Type B pancreatic cell (in vitro differentiated cells): ENCODE data around the gene RAMAC. TPM values are rescaled to one million over a fixed set of nuclear protein-coding genes. Genes with fewer than 3 reads are reported as not detected.
"Not testable (repeated sequence)": the region's sequence is repeated elsewhere in the genome, so short reads cannot be mapped to it uniquely, and the experiment has no call there.

ENCODE experiments used
- DNase-seq: peaks from one replicate; pipeline ENCODE4 v3.0.0; 2021; ENCODE audit warnings: mixed read lengths; ENCODE audit not compliant: unreplicated experiment; ENCODE audit errors: extremely low spot score
- H3K27ac Mint-ChIP-seq: 2 replicates; pipeline ENCODE4 v1.8.0; 2021; ENCODE audit warnings: mild to moderate bottlenecking, mixed read lengths
- H3K27me3 Mint-ChIP-seq: 2 replicates; pipeline ENCODE4 v1.8.0; 2021; ENCODE audit warnings: mixed read lengths
- H3K36me3 Mint-ChIP-seq: 2 replicates; pipeline ENCODE4 v1.8.0; 2021; ENCODE audit warnings: mixed read lengths
- H3K4me1 Mint-ChIP-seq: one replicate; pipeline ENCODE4 v1.8.0; 2021; ENCODE audit warnings: mixed read lengths; ENCODE audit not compliant: unreplicated experiment
- H3K4me3 Mint-ChIP-seq: 2 replicates; pipeline ENCODE4 v1.8.0; 2021; ENCODE audit warnings: mild to moderate bottlenecking, mixed read lengths
- H3K9me3 Mint-ChIP-seq: 2 replicates; pipeline ENCODE4 v1.8.0; 2021; ENCODE audit warnings: mixed read lengths
- CTCF ChIP-seq: fragments of 200-600 bp; sonication (generic); conservative IDR thresholded peaks from 2 replicates; pipeline ENCODE4 v1.5.0; 2021; ENCODE audit warnings: antibody characterized with exemption, mild to moderate bottlenecking
- long read RNA-seq: library from polyadenylated mRNA; unstranded; transcript quantifications from one replicate; pipeline ENCODE4 v2.0.0, GENCODE V29; 2020
- total RNA-seq: library from RNA; stranded (reverse); gene quantifications from 2 replicates; pipeline ENCODE4 v1.2.1, GENCODE V29; 2021; ENCODE audit warnings: low replicate concordance

Gene RAMAC
- 31.1 and 46.1 TPM in 2 replicates for total RNA-seq
- long read RNA-seq, transcript RAMAC-201 (4 exons, 1,568 nt), result major isoform, 145 of 151 reads
- long read RNA-seq, partial matches to known transcripts, result 1 of 151 reads
- long read RNA-seq, other reads (novel, unspliced or antisense), result 5 of 151 reads

- peak within 1 kb of the TSS; percentile 100 for H3K4me3 Mint-ChIP-seq
- no peak for TF ChIP-seq CTCF
- H3K4me1 Mint-ChIP-seq, result peaks cover 18% of the 10 kb centered on the region
Observed at GRCh38 chr15:82985688-82986441, at the start of gene RAMAC. Gene RAMAC, plus strand, starts transcription at chr15:82986210. Its CDS starts 2,809 bp downstream, at chr15:82989019.

GRCh38 chr15:82936966-82937711, 48.9 kb upstream of the RAMAC start:
- Mint-ChIP-seq H3K36me3 (no peaks in the 10 kb centered on the region), H3K27me3 (no peaks in the 10 kb centered on the region), H3K27ac (peak overlapping the region; percentile 69), H3K9me3 (no peaks in the 10 kb centered on the region), H3K4me3 (no peak overlapping the region), H3K4me1 (peaks cover 13% of the 10 kb centered on the region)
- no peak for DNase-seq
- TF ChIP-seq CTCF, result no peak

More at GRCh38 chr15:82985688-82986441, at the start of gene RAMAC:
- Mint-ChIP-seq H3K9me3 (no peaks in the 10 kb centered on the region), H3K27ac (peak within 1 kb of the TSS; percentile 96), H3K36me3 (peaks cover 10% of the 10 kb centered on the region), H3K27me3 (no peaks in the 10 kb centered on the region)
- DNase-seq, result peak; percentile 85

DNA sequence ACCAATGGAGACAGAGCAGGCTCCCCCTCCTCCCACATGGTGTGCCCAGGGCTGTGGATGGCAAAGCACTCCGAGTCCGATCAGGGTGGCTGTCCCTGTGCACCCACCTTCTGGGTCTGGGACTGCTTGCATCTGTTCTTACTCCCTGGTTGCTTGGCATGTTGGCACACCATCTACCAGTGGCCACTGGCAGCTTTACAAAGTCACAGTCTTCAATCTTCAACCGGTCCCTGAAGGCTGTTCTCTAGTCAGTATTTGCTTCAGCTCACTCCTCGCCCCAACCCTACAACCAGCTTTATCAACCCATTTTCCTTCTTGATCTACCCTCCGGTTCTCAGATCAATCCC, 48.3 kb upstream of the RAMAC start:
- no peak overlapping the region for H3K27ac Mint-ChIP-seq
- no peak for TF ChIP-seq CTCF
- DNase-seq, result no peak
- H3K4me1 Mint-ChIP-seq, result peaks cover 13% of the 10 kb centered on the region
- no peak overlapping the region for H3K4me3 Mint-ChIP-seq
- no peaks in the 10 kb centered on the region for H3K36me3 Mint-ChIP-seq
- H3K9me3 Mint-ChIP-seq, result no peaks in the 10 kb centered on the region
- H3K27me3 Mint-ChIP-seq, result no peaks in the 10 kb centered on the region

DNA sequence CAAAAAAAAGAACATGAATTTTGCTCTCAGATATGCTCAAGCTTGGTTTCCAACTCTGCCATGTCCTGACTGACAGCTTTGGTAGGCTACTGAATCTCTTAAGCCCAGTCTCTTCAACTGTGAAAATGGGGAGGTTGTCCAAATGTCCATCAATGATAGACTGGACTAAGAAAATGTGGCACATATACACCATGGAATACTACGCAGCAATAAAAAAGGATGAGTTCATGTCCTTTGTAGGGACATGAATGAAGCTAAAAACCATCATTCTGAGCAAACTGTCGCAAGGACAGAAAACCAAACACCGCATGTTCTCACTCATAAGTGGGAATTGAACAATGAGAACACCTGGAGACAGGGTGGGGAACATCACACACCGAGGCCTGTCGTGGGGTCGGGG, 46.3 kb upstream of the RAMAC start:
- not testable (repeated sequence) for H3K9me3 Mint-ChIP-seq

GRCh38 chr15:82942691-82943090, 43.3 kb upstream of the RAMAC start:
- Mint-ChIP-seq H3K9me3 (no peaks in the 10 kb centered on the region), H3K27me3 (no peaks in the 10 kb centered on the region), H3K27ac (no peak overlapping the region), H3K36me3 (no peaks in the 10 kb centered on the region), H3K4me1 (no peaks in the 10 kb centered on the region), H3K4me3 (no peak overlapping the region)
- no peak for DNase-seq
- TF ChIP-seq CTCF, result no peak

More for the DNA sequence above, 46.3 kb upstream of the RAMAC start:
- not testable (repeated sequence) for H3K36me3 Mint-ChIP-seq, H3K4me3 Mint-ChIP-seq, H3K27me3 Mint-ChIP-seq, H3K27ac Mint-ChIP-seq, DNase-seq
- H3K4me1 Mint-ChIP-seq, result peaks cover 13% of the 10 kb centered on the region

- Mint-ChIP-seq H3K4me3 (no peak overlapping the region), H3K36me3 (no peaks in the 10 kb centered on the region), H3K4me1 (no peaks in the 10 kb centered on the region), H3K27ac (no peak overlapping the region), H3K27me3 (no peaks in the 10 kb centered on the region), H3K9me3 (no peaks in the 10 kb centered on the region)
- no peak for TF ChIP-seq CTCF
- DNase-seq, result no peak
Observed at GRCh38 chr15:82943176-82943575, 42.8 kb upstream of the RAMAC start.
